ENCODE results near the gene KCNMA1. TPM values are rescaled to one million over a fixed set of nuclear protein-coding genes. Genes with fewer than 3 reads are reported as not detected.

The KCNMA1 gene
- total RNA-seq, 3 donors from 2014 or later: 13.6 to 37.8 (median 15.1) TPM

DNA sequence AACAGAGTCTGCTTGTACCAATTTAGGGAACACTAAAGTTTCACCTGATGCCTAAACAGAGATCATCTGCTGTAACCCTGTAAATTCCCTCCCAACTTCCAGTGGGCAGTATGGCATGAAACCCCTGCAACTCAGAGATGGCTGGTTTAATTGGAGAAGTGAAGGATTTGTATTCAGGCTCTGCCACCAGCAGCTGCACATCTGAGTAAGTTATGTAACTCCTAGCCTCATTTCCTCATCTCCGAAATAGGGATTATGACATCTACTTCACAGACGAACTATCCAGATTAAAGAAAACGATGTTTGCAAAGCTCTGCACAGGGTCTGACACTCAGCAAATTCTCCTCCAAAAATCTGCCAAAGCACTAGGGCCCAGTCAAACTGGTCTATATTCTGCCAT is 493.0 kb downstream of the KCNMA1 start:
- Histone ChIP-seq H3K36me3 (no peaks in the 10 kb centered on the region), H3K4me1 (no peaks in the 10 kb centered on the region), H3K27me3 (no peaks in the 10 kb centered on the region), H3K27ac (no peak overlapping the region), H3K9me3 (no peaks in the 10 kb centered on the region), H3K4me3 (no peak overlapping the region)
- TF ChIP-seq POLR2A (IDR thresholded peaks at IDR 0.05): no peak
- TF ChIP-seq POLR2AphosphoS5 (IDR thresholded peaks at IDR 0.05): no peak
- no peak for TF ChIP-seq CTCF (IDR thresholded peaks at IDR 0.05)
- intact Hi-C loops (cut with DNase I; ENCODE audit: low total_unique reads): no loop called here
- no peak for DNase-seq (ENCODE audit: low spot score in 2 of 2)

DNA sequence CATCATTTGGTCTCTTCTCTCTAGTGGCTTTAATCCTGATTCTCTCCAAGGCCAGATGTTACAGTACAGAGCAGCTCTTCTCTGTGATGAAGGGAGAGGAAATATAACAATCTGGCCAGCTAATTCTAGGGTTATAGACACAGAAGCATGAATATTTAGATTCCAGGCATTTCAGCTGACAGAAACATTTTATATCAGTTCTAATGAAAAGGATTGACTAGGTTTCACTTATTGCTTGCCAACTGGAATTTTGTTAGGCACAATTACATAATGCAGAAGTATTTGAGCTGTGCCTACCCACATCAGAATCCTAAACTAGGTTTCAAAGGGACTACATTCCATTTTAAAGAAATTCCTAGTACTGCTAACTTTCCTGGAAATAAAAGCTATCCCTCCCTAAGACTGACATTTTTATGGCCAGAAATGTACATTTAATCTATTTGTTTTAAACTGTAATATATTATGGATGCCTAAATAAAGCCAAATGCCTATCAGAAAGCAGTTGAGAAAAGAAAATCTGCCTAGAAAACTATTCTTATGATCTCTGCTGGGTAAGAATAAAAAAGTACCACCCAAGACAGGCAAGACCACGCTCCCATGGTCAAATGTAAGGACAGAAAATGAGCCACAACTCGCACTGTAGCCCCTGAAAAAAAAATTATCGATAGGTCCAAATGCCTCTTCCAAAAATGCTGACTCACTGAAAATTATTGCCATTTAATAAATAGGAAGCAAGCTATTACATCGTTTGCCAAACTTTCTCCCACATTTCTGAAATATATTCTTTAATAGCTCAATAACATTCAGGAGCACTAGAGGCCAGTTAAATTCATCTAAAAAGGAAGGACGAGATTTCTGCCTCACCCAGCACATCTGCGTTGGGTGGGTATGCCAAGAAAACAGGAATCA is 498.1 kb downstream of the KCNMA1 start:
- Histone ChIP-seq H3K36me3 (no peaks in the 10 kb centered on the region), H3K4me3 (no peak overlapping the region), H3K27ac (no peak overlapping the region), H3K4me1 (no peaks in the 10 kb centered on the region), H3K9me3 (no peaks in the 10 kb centered on the region), H3K27me3 (no peaks in the 10 kb centered on the region)
- TF ChIP-seq POLR2A (IDR thresholded peaks at IDR 0.05) (no peak), CTCF (IDR thresholded peaks at IDR 0.05) (no peak), POLR2AphosphoS5 (IDR thresholded peaks at IDR 0.05) (no peak)
- intact Hi-C loops (cut with DNase I; ENCODE audit: low total_unique reads): no loop called here
- no peak for DNase-seq (ENCODE audit: low spot score in 2 of 2)

- no peak for TF ChIP-seq CTCF (IDR thresholded peaks at IDR 0.05)
- TF ChIP-seq POLR2AphosphoS5 (IDR thresholded peaks at IDR 0.05): no peak
- TF ChIP-seq POLR2A (IDR thresholded peaks at IDR 0.05): no peak
- no peak for DNase-seq (ENCODE audit: low spot score in 2 of 2)
- H3K9me3 ChIP-seq: no peaks in the 10 kb centered on the region
Observed at GRCh38 chr10:77138541-77138940, 499.1 kb downstream of the KCNMA1 start.

GRCh38 chr10:77135555-77135954 is 502.1 kb downstream of the KCNMA1 start:
- Histone ChIP-seq H3K9me3 (no peaks in the 10 kb centered on the region), H3K27ac (no peak overlapping the region), H3K4me1 (no peaks in the 10 kb centered on the region), H3K27me3 (no peaks in the 10 kb centered on the region), H3K36me3 (no peaks in the 10 kb centered on the region), H3K4me3 (no peak overlapping the region)
- intact Hi-C loops (cut with DNase I; ENCODE audit: low total_unique reads): no loop called here
- TF ChIP-seq POLR2A (IDR thresholded peaks at IDR 0.05) (no peak), CTCF (IDR thresholded peaks at IDR 0.05) (no peak), POLR2AphosphoS5 (IDR thresholded peaks at IDR 0.05) (no peak)
- no peak for DNase-seq (ENCODE audit: low spot score in 2 of 2)

More at GRCh38 chr10:77138541-77138940, 499.1 kb downstream of the KCNMA1 start:
- Histone ChIP-seq H3K36me3 (no peaks in the 10 kb centered on the region), H3K4me3 (no peak overlapping the region), H3K27ac (no peak overlapping the region), H3K4me1 (no peaks in the 10 kb centered on the region), H3K27me3 (no peaks in the 10 kb centered on the region)
- intact Hi-C loops (cut with DNase I; ENCODE audit: low total_unique reads): no loop called here

DNA sequence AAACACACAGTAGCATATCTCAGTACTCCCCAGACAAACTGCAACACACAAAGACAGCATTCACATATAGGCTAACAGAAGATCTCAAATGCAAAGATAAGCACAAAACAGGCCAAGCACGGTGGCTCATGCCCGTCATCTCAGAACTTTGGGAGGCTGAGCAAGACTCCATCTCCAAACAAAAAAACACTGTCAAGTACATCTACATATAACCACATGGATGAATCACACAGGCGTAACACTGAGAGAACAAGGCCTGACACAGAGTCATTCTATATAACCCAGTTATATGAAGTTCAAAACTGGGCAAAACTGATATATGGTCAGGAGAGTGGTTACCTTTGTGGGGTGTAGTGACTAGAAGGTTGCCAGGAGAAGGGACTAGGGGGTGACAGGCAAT is 506.4 kb downstream of the KCNMA1 start:
- Histone ChIP-seq H3K9me3 (no peaks in the 10 kb centered on the region), H3K4me1 (no peaks in the 10 kb centered on the region), H3K27me3 (no peaks in the 10 kb centered on the region), H3K4me3 (no peak overlapping the region), H3K27ac (no peak overlapping the region), H3K36me3 (no peaks in the 10 kb centered on the region)
- DNase-seq (ENCODE audit: low spot score in 2 of 2): no peak
- TF ChIP-seq POLR2AphosphoS5 (IDR thresholded peaks at IDR 0.05) (no peak), CTCF (IDR thresholded peaks at IDR 0.05) (no peak), POLR2A (IDR thresholded peaks at IDR 0.05) (no peak)
- intact Hi-C loops (cut with DNase I; ENCODE audit: low total_unique reads): no loop called here
